CD4-positive, alpha-beta memory T cell (primary cell): ENCODE measurements around the gene PDE6B. TPM values are rescaled to one million over a fixed set of nuclear protein-coding genes. Genes with fewer than 3 reads are reported as not detected.
A peak's percentile ranks its signal among the peaks of the same experiment; 100 is the strongest.

Experiments used
- CTCF ChIA-PET: fragments of 350-600 bp; sonication (Branson Sonifier 250); formaldehyde crosslinking; loops from one replicate; lab custom pipeline; 2021; ENCODE audit warnings: inconsistent platforms; ENCODE audit not compliant: partially characterized antibody; lab: Charles Lee
- POLR2A ChIA-PET: fragments of 350-600 bp; sonication (Branson Sonifier 250); formaldehyde crosslinking; loops from one replicate; lab custom pipeline; 2021; ENCODE audit not compliant: partially characterized antibody; lab: Charles Lee
- DNase-seq, 5 donors: peaks; one replicate each; pipeline versions ENCODE4 v3.0.0 to v3.0.0-alpha.2; 2020 to 2022; ENCODE audit warnings: mixed read lengths in 1 of 5
- H3K27ac ChIP-seq: one replicate; pipeline ENCODE4 v1.7.0; 2013; ENCODE audit warnings: low read depth, low read length
- H3K27me3 ChIP-seq: 2 replicates; pipeline ENCODE4 v1.7.0; 2013; ENCODE audit warnings: mild to moderate bottlenecking, low read length, moderate library complexity; ENCODE audit not compliant: insufficient read depth
- H3K36me3 ChIP-seq: 2 replicates; pipeline ENCODE4 v1.7.0; 2013; ENCODE audit warnings: mild to moderate bottlenecking, low read length, moderate library complexity; ENCODE audit not compliant: insufficient read depth
- H3K4me1 ChIP-seq: 2 replicates; pipeline ENCODE4 v1.7.0; 2013; ENCODE audit warnings: mild to moderate bottlenecking, low read length, moderate library complexity; ENCODE audit not compliant: insufficient read depth
- H3K4me3 ChIP-seq, 2 donors: one replicate each; pipeline ENCODE4 v1.7.0; 2013; ENCODE audit warnings: low read length in 2 of 2, mild to moderate bottlenecking in 1 of 2
- H3K9me3 ChIP-seq, 2 donors: one replicate each; pipeline ENCODE4 v1.7.0; 2013; ENCODE audit warnings: low read length in 2 of 2, control low read depth in 1 of 2; ENCODE audit not compliant: control insufficient read depth in 1 of 2
- H3K27ac Mint-ChIP-seq, 7 donors: one replicate each; pipeline ENCODE4 v1.8.0; 2020 to 2021; ENCODE audit warnings: mixed read lengths in 7 of 7, mild to moderate bottlenecking in 6 of 7, inconsistent platforms in 3 of 7, moderate library complexity in 3 of 7
- H3K27me3 Mint-ChIP-seq, 2 donors: one replicate each; pipeline ENCODE4 v1.8.0; 2020 to 2021; ENCODE audit warnings: mixed read lengths in 2 of 2
- H3K36me3 Mint-ChIP-seq, 2 donors: one replicate each; pipeline ENCODE4 v1.8.0; 2020 to 2021; ENCODE audit warnings: mixed read lengths in 2 of 2, inconsistent platforms in 1 of 2, mild to moderate bottlenecking in 1 of 2
- H3K4me1 Mint-ChIP-seq, 4 donors: one replicate each; pipeline ENCODE4 v1.8.0; 2020 to 2021; ENCODE audit warnings: mixed read lengths in 4 of 4, mild to moderate bottlenecking in 1 of 4
- H3K4me3 Mint-ChIP-seq, 8 donors: one replicate each; pipeline ENCODE4 v1.8.0; 2020 to 2021; ENCODE audit warnings: mixed read lengths in 8 of 8, mild to moderate bottlenecking in 7 of 8, moderate library complexity in 6 of 8, inconsistent platforms in 3 of 8
- H3K9me3 Mint-ChIP-seq, 8 donors: one replicate each; pipeline ENCODE4 v1.8.0; 2020 to 2021; ENCODE audit warnings: mixed read lengths in 8 of 8, mild to moderate bottlenecking in 5 of 8, inconsistent platforms in 3 of 8, moderate library complexity in 1 of 8
- intact Hi-C: fragments of 100-400 bp; cut with micrococcal nuclease; formaldehyde crosslinking; loops from one replicate; pipeline ENCODE4 v1.15.1; 2023
- polyA plus RNA-seq, 2 donors: library from polyadenylated mRNA; unstranded; fragments of 300-500 nt; fragmentation: Illumina TruSeq; gene quantifications; one replicate each; pipeline ENCODE4 v1.2.3, GENCODE V29; 2021
- total RNA-seq, 2 experiments: library from RNA; stranded (reverse); gene quantifications; one replicate each; pipeline ENCODE4 v1.2.3, GENCODE V29; 2021

PDE6B gene
- total and polyA plus RNA-seq, 4 experiments from 2014 or later, result 15.3 to 17.6 (median 15.7) TPM

GRCh38 chr4:579543-580175 is 45.7 kb upstream of the PDE6B start:
- Mint-ChIP-seq H3K4me3 (no peak overlapping the region), H3K36me3 (no peaks in the 10 kb centered on the region), H3K4me1 (peaks cover 6 to 19% (median 10%) of the 10 kb centered on the region in 4 donors), H3K27me3 (peaks cover 32% of the 10 kb centered on the region in 2 donors), H3K9me3 (peaks cover 6 to 23% (median 14%) of the 10 kb centered on the region in 8 donors), H3K27ac (no peak overlapping the region)
- intact Hi-C loops, result no loop called here
- Histone ChIP-seq H3K4me3 (no peak overlapping the region), H3K4me1 (no peaks in the 10 kb centered on the region), H3K27ac (no peak overlapping the region), H3K36me3 (no peaks in the 10 kb centered on the region), H3K27me3 (peaks cover 12% of the 10 kb centered on the region), H3K9me3 (no peaks in the 10 kb centered on the region)
- ChIA-PET CTCF (no interaction called here), POLR2A (no interaction called here)
- no peak for DNase-seq

GRCh38 chr4:581181-581580 is 44.2 kb upstream of the PDE6B start:
- no peaks in the 10 kb centered on the region for H3K4me1 ChIP-seq
- Mint-ChIP-seq H3K27me3 (peaks cover 32 to 35% of the 10 kb centered on the region in 2 donors), H3K4me1 (peaks cover 6 to 19% (median 10%) of the 10 kb centered on the region in 4 donors), H3K4me3 (no peak overlapping the region), H3K36me3 (peaks cover 0 to 3% of the 10 kb centered on the region in 2 donors), H3K27ac (no peak overlapping the region), H3K9me3 (peaks cover 6 to 32% (median 19%) of the 10 kb centered on the region in 8 donors)
- H3K4me3 ChIP-seq, result no peak overlapping the region
- no peaks in the 10 kb centered on the region for H3K9me3 ChIP-seq
- CTCF ChIA-PET, result no interaction called here
- intact Hi-C loops, result no loop called here
- no peak overlapping the region for H3K27ac ChIP-seq
- POLR2A ChIA-PET, result no interaction called here
- H3K36me3 ChIP-seq, result no peaks in the 10 kb centered on the region
- peaks cover 12% of the 10 kb centered on the region for H3K27me3 ChIP-seq
- DNase-seq, result no peak

DNA sequence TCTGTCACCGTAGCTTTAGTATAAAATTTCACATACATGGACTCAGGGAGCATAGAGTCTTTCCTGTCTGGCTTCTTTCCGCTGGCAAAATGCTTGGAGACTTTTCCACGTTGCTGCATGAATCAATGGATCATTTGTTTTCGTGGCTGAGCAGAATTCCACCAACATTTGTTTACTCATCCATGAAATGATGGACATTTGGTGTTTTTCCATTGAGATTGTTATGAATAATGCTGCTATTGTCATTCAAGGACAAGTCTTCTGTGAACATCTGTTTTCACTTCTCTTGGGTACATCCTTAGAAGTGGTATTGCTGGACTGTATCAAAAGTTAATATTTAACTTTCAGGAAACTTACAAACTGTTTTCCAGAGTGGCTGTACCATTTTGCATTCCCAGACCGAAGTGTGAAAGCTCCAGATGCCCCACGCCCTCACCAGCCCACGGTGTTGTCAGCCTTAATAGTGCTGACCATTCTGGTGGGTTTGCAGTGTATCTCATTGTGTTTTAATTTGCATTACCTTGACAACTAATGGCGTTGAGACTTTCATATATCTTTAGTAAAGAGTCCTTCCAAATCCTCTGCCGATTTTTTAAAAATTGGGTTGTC is 43.5 kb upstream of the PDE6B start:
- ChIA-PET CTCF (no interaction called here), POLR2A (no interaction called here)
- no peak for DNase-seq
- Histone ChIP-seq H3K27me3 (peaks cover 12% of the 10 kb centered on the region), H3K36me3 (no peaks in the 10 kb centered on the region), H3K4me3 (no peak overlapping the region), H3K9me3 (no peaks in the 10 kb centered on the region), H3K27ac (no peak overlapping the region), H3K4me1 (no peaks in the 10 kb centered on the region)
- intact Hi-C loops, result no loop called here
- H3K36me3 Mint-ChIP-seq, result peaks cover 0 to 5% of the 10 kb centered on the region in 2 donors
- peaks cover 32 to 38% of the 10 kb centered on the region in 2 donors for H3K27me3 Mint-ChIP-seq
- no peak overlapping the region for H3K4me3 Mint-ChIP-seq
- H3K9me3 Mint-ChIP-seq, result peaks cover 6 to 37% (median 20%) of the 10 kb centered on the region in 8 donors
- peak overlapping the region in 1 of 7 donors; percentile 38 for H3K27ac Mint-ChIP-seq
- H3K4me1 Mint-ChIP-seq, result peaks cover 6 to 18% (median 9%) of the 10 kb centered on the region in 4 donors

DNA sequence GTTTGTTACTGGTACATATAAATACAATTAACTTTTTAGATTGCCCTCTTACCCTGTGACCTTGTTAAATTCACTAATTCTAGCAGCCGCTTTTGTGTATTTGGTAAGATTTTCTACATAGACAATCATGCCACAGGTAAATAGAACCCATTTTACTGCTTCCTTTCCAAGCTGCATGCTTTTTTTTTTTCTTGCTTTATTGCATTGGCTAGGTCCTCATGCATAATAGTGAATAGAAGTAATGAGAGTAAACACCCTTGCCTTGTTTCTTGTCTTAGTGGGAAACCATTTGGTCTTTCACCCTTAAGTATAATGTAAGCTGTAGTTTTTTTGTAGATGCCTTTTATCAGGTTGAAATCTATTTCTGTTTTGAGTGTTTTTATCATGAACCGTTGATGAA is 41.6 kb upstream of the PDE6B start:
- Histone ChIP-seq H3K27ac (no peak overlapping the region), H3K9me3 (no peaks in the 10 kb centered on the region), H3K4me1 (no peaks in the 10 kb centered on the region), H3K27me3 (peaks cover under 1% of the 10 kb centered on the region), H3K36me3 (no peaks in the 10 kb centered on the region), H3K4me3 (no peak overlapping the region)
- no peak overlapping the region for H3K27ac Mint-ChIP-seq
- peaks cover 25 to 36% of the 10 kb centered on the region in 2 donors for H3K27me3 Mint-ChIP-seq
- H3K36me3 Mint-ChIP-seq, result peaks cover 0 to 5% of the 10 kb centered on the region in 2 donors
- no peak overlapping the region for H3K4me3 Mint-ChIP-seq
- H3K4me1 Mint-ChIP-seq, result peaks cover 0 to 7% (median under 1%) of the 10 kb centered on the region in 4 donors
- DNase-seq, result no peak
- ChIA-PET POLR2A (no interaction called here), CTCF (no interaction called here)
- intact Hi-C loops, result no loop called here
- H3K9me3 Mint-ChIP-seq, result peaks cover 6 to 48% (median 23%) of the 10 kb centered on the region in 8 donors

GRCh38 chr4:587671-588350 is 37.6 kb upstream of the PDE6B start:
- Mint-ChIP-seq H3K4me1 (no peaks in the 10 kb centered on the region), H3K4me3 (no peak overlapping the region), H3K36me3 (peaks cover 0 to 5% of the 10 kb centered on the region in 2 donors), H3K9me3 (peaks cover 6 to 46% (median 23%) of the 10 kb centered on the region in 8 donors), H3K27me3 (peaks cover 14 to 28% of the 10 kb centered on the region in 2 donors), H3K27ac (no peak overlapping the region)
- Histone ChIP-seq H3K27me3 (no peaks in the 10 kb centered on the region), H3K27ac (no peak overlapping the region), H3K36me3 (no peaks in the 10 kb centered on the region), H3K9me3 (no peaks in the 10 kb centered on the region), H3K4me1 (no peaks in the 10 kb centered on the region), H3K4me3 (no peak overlapping the region)
- CTCF ChIA-PET, result no interaction called here
- no peak for DNase-seq
- intact Hi-C loops, result no loop called here
- POLR2A ChIA-PET, result no interaction called here

- H3K9me3 ChIP-seq, result no peaks in the 10 kb centered on the region
- H3K27me3 Mint-ChIP-seq, result peaks cover 14 to 28% of the 10 kb centered on the region in 2 donors
- DNase-seq, result no peak
- intact Hi-C loops, result no loop called here
- ChIA-PET POLR2A (no interaction called here), CTCF (no interaction called here)
- no peak overlapping the region for H3K27ac ChIP-seq
- H3K36me3 Mint-ChIP-seq, result peaks cover 0 to 5% of the 10 kb centered on the region in 2 donors
- H3K4me3 ChIP-seq, result no peak overlapping the region
- H3K9me3 Mint-ChIP-seq, result peaks cover 6 to 43% (median 21%) of the 10 kb centered on the region in 8 donors
- H3K27ac Mint-ChIP-seq, result no peak overlapping the region
- H3K4me1 Mint-ChIP-seq, result no peaks in the 10 kb centered on the region
- H3K27me3 ChIP-seq, result no peaks in the 10 kb centered on the region
- no peaks in the 10 kb centered on the region for H3K4me1 ChIP-seq
- no peaks in the 10 kb centered on the region for H3K36me3 ChIP-seq
- no peak overlapping the region for H3K4me3 Mint-ChIP-seq
Observed at GRCh38 chr4:588351-588849, 37.0 kb upstream of the PDE6B start.
